Breast epithelium (tissue), 3 donors: Measurements from ENCODE around the gene PAFAH1B1.

Experiments
- POLR2AphosphoS5 ChIP-seq, 3 donors: sonication (generic); formaldehyde crosslinking; IDR thresholded peaks; one replicate each; pipeline ENCODE4 v1.6.1; 2017; ENCODE audit warnings: antibody characterized with exemption in 3 of 3
- TF ChIP-seq, protein P1 (sequence below), 3 donors: fragments of 450-650 bp; IDR thresholded peaks; one replicate each; pipeline ENCODE4 v1.5.1; 2016 to 2017; ENCODE audit warnings: antibody characterized with exemption in 3 of 3, mild to moderate bottlenecking in 3 of 3, moderate library complexity in 3 of 3

- TF ChIP-seq, protein P1, sequence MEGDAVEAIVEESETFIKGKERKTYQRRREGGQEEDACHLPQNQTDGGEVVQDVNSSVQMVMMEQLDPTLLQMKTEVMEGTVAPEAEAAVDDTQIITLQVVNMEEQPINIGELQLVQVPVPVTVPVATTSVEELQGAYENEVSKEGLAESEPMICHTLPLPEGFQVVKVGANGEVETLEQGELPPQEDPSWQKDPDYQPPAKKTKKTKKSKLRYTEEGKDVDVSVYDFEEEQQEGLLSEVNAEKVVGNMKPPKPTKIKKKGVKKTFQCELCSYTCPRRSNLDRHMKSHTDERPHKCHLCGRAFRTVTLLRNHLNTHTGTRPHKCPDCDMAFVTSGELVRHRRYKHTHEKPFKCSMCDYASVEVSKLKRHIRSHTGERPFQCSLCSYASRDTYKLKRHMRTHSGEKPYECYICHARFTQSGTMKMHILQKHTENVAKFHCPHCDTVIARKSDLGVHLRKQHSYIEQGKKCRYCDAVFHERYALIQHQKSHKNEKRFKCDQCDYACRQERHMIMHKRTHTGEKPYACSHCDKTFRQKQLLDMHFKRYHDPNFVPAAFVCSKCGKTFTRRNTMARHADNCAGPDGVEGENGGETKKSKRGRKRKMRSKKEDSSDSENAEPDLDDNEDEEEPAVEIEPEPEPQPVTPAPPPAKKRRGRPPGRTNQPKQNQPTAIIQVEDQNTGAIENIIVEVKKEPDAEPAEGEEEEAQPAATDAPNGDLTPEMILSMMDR (IDR thresholded peaks at IDR 0.05) = no peak
- TF ChIP-seq POLR2AphosphoS5 (IDR thresholded peaks at IDR 0.05) = no peak
Observed at GRCh38 chr17:2684549-2684948, 91.1 kb downstream of the PAFAH1B1 start.
